ENCODE data around the gene FAS.
"Not testable (repeated sequence)": the region's sequence is repeated elsewhere in the genome, so short reads cannot be mapped to it uniquely, and the experiment has no call there.

FAS gene

GRCh38 chr10:88994019-88994418 is 3.4 kb downstream of the FAS start:
- DNase-seq: peak; percentile 60

GRCh38 chr10:88995156-88995876 is 4.7 kb downstream of the FAS start:
- no peak for DNase-seq

- no peak for DNase-seq
Observed at GRCh38 chr10:88996927-88997326, 6.3 kb downstream of the FAS start.

- DNase-seq: no peak
Observed at GRCh38 chr10:88999625-89000024, 9.0 kb downstream of the FAS start.

GRCh38 chr10:89001024-89001728 is 10.6 kb downstream of the FAS start:
- no peak for DNase-seq

- peak; percentile 36 for DNase-seq
Observed at GRCh38 chr10:89001729-89002072, 11.1 kb downstream of the FAS start.

- no peak for DNase-seq
Observed at GRCh38 chr10:89002226-89002978, 11.8 kb downstream of the FAS start.

GRCh38 chr10:89003344-89003743 is 12.7 kb downstream of the FAS start:
- no peak for DNase-seq

GRCh38 chr10:89007129-89007893 is 16.7 kb downstream of the FAS start:
- DNase-seq: no peak

- DNase-seq: not testable (repeated sequence)
Observed at GRCh38 chr10:89018700-89019346, 28.2 kb downstream of the FAS start.

- no peak for DNase-seq
Observed at GRCh38 chr10:89019569-89020327, 29.1 kb downstream of the FAS start.

GRCh38 chr10:89021526-89021925 is 30.9 kb downstream of the FAS start:
- DNase-seq: not testable (repeated sequence)

GRCh38 chr10:89022734-89023133 is 32.1 kb downstream of the FAS start:
- no peak for DNase-seq

- no peak for DNase-seq
Observed at GRCh38 chr10:89025453-89025852, 34.9 kb downstream of the FAS start.

GRCh38 chr10:89029181-89029580 is 38.6 kb downstream of the FAS start:
- no peak for DNase-seq

GRCh38 chr10:89029785-89030437 is 39.3 kb downstream of the FAS start:
- peak; percentile 79 for DNase-seq

GRCh38 chr10:89030791-89031190 is 40.2 kb downstream of the FAS start:
- no peak for DNase-seq

GRCh38 chr10:89032141-89032891 is 41.7 kb downstream of the FAS start:
- DNase-seq: peak; percentile 56

GRCh38 chr10:89035461-89035860 is 44.9 kb downstream of the FAS start:
- DNase-seq: no peak

- no peak for DNase-seq
Observed at GRCh38 chr10:89037096-89037495, 46.5 kb downstream of the FAS start.
